Activated CD4-positive, alpha-beta memory T cell treated with anti-CD3 and anti-CD28 coated beads, Interleukin-2, amount 10 ng/mL, durations not matched to agents 7 days and 5 days (primary cell): ENCODE measurements around the gene PSMC2. TPM values are rescaled to one million over a fixed set of nuclear protein-coding genes. Genes with fewer than 3 reads are reported as not detected.

Experiments used
- CTCF ChIA-PET: fragments of 350-600 bp; sonication (Branson Sonifier 250); formaldehyde crosslinking; loops from one replicate; lab custom pipeline; 2021; ENCODE audit warnings: antibody characterized with exemption, inconsistent platforms; lab: Charles Lee
- POLR2A ChIA-PET: fragments of 350-600 bp; sonication (Branson Sonifier 250); formaldehyde crosslinking; loops from one replicate; lab custom pipeline; 2021; ENCODE audit warnings: antibody characterized with exemption; lab: Charles Lee
- DNase-seq: peaks from one replicate; pipeline ENCODE4 v3.0.0-alpha.2; 2020
- H3K27ac Mint-ChIP-seq: one replicate; pipeline ENCODE4 v1.8.0; 2021; ENCODE audit warnings: mild to moderate bottlenecking, mixed read lengths
- H3K27me3 Mint-ChIP-seq: one replicate; pipeline ENCODE4 v1.8.0; 2021; ENCODE audit warnings: mixed read lengths
- H3K36me3 Mint-ChIP-seq: one replicate; pipeline ENCODE4 v1.8.0; 2021; ENCODE audit warnings: low read depth, mixed read lengths
- H3K4me1 Mint-ChIP-seq: one replicate; pipeline ENCODE4 v1.8.0; 2021; ENCODE audit warnings: mixed read lengths
- H3K4me3 Mint-ChIP-seq: one replicate; pipeline ENCODE4 v1.8.0; 2021; ENCODE audit warnings: mild to moderate bottlenecking, mixed read lengths
- H3K9me3 Mint-ChIP-seq: one replicate; pipeline ENCODE4 v1.8.0; 2021; ENCODE audit warnings: mixed read lengths
- total RNA-seq, 2 experiments: library from RNA; stranded (reverse); gene quantifications; one replicate each; pipeline ENCODE4 v1.2.3, GENCODE V29; 2021

The PSMC2 gene
- 100 to 1,000 TPM; 142 to 149 TPM for total RNA-seq

- H3K4me1 Mint-ChIP-seq = peaks cover 66% of the 10 kb centered on the region
- H3K9me3 Mint-ChIP-seq = no peaks in the 10 kb centered on the region
- POLR2A ChIA-PET = interaction anchor here (0.8 to 2.3 kb wide), 12 partner anchors 9 to 1666 kb away, joined by 3 to 12 read pairs (median 4); partner anchors contain the start of genes KMT2E, NAPEPLD and PMPCB
- DNase-seq = peak; percentile 87
- peaks cover 30% of the 10 kb centered on the region for H3K36me3 Mint-ChIP-seq
- H3K4me3 Mint-ChIP-seq = peak within 1 kb of the TSS; percentile 90
- CTCF ChIA-PET = interaction anchor here (1.3 kb wide), 1 partner anchor 273 kb away, joined by 4 read pairs; the partner anchor contains the start of genes ARMC10 and FBXL13
- peak within 1 kb of the TSS; percentile 96 for H3K27ac Mint-ChIP-seq
- no peaks in the 10 kb centered on the region for H3K27me3 Mint-ChIP-seq
These were observed at the start of gene PSMC2 for GRCh38 chr7:103347507-103348267. Gene PSMC2, plus strand, starts transcription at chr7:103347643. Its CDS starts 69 bp downstream, at chr7:103347712.

- peaks cover 4% of the 10 kb centered on the region for H3K27me3 Mint-ChIP-seq
- peaks cover 39% of the 10 kb centered on the region for H3K36me3 Mint-ChIP-seq
- CTCF ChIA-PET = interaction anchor here (1.0 to 1.7 kb wide), 5 partner anchors 8 to 111 kb away, joined by 3 to 8 read pairs (median 3); partner anchors contain the start of gene DNAJC2
- DNase-seq = no peak
- POLR2A ChIA-PET = interaction anchor here (1.4 to 2.0 kb wide), 2 partner anchors 9 to 51 kb away, joined by 9 to 12 read pairs; partner anchors contain the start of gene PSMC2
- peaks cover 45% of the 10 kb centered on the region for H3K4me1 Mint-ChIP-seq
- peak overlapping the region; percentile 92 for H3K4me3 Mint-ChIP-seq
- peak overlapping the region; percentile 86 for H3K27ac Mint-ChIP-seq
- H3K9me3 Mint-ChIP-seq = no peaks in the 10 kb centered on the region
These were observed 49.6 kb upstream of the PSMC2 start for GRCh38 chr7:103297837-103298179.

DNA sequence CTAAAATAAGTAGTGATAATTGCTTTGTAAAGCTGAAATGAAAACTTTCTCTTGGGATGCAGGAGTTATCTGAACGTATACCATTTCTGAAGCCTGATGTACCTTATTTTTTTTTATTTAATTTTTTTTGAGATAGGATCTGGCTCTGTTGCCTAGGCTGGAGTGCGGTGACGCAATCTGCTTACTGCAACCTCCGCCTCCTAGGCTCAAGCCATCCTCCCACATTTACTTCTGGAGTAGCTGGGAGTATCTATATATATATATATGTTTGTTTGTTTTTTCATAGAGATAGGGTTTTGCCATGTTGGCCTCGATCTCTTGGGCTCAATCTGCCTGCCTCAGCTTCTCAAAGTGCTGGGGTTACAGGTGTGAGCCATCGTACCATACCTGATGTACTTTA lies 47.8 kb upstream of the PSMC2 start:
- Mint-ChIP-seq H3K4me1 (peaks cover 52% of the 10 kb centered on the region), H3K36me3 (peaks cover 55% of the 10 kb centered on the region), H3K4me3 (no peak overlapping the region), H3K27ac (no peak overlapping the region), H3K27me3 (no peaks in the 10 kb centered on the region), H3K9me3 (no peaks in the 10 kb centered on the region)
- POLR2A ChIA-PET = interaction anchor here (0.9 to 1.8 kb wide), 3 partner anchors 10 to 48 kb away, joined by 3 to 5 read pairs (median 3); partner anchors contain the start of gene PSMC2
- no peak for DNase-seq
- CTCF ChIA-PET = no interaction called here

- ChIA-PET CTCF (interaction anchor here (1.0 kb wide), 1 partner anchor 13 kb away, joined by 3 read pairs; no protein-coding TSS in a partner anchor), POLR2A (no interaction called here)
- Mint-ChIP-seq H3K36me3 (peaks cover 67% of the 10 kb centered on the region), H3K4me3 (no peak overlapping the region), H3K4me1 (peaks cover 49% of the 10 kb centered on the region), H3K27me3 (no peaks in the 10 kb centered on the region), H3K27ac (no peak overlapping the region), H3K9me3 (no peaks in the 10 kb centered on the region)
- DNase-seq = no peak
These were observed 46.0 kb upstream of the PSMC2 start for GRCh38 chr7:103301441-103301840.

DNA sequence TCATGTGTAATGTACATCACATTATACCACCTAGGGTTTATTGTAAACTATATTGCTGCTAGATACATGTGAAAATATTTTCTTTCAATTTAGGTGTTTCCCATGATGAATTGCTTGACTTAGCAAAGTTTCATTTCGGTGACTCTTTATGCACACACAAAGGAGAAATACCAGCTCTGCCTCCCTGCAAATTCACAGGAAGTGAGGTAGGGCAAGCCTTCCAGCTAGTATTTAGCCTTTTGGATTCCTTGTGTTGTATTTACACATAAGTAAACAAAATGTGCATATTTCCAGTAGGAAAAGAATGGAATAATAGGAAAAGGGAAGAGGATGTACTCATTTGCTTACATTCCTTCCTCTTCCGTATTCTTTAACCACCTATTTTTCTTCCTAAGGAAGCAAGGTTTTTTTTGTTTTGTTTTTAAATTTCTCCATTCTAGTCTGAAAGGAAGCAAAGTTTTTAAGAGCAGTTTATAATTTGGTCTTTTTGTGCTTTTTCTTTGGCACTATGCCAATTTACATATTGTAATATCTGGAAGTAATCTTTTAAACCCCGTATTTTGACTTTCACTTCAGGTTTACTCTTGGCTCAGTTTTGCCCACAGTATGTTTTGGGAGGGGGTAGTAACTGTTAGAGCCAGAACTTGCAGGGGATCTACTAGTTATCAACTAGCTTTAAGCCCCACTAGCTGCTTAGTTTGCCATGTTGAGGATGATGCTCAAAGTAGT lies 39.8 kb upstream of the PSMC2 start:
- no peak for DNase-seq
- POLR2A ChIA-PET = interaction anchor here (1.5 to 1.8 kb wide), 2 partner anchors 10 to 36 kb away, joined by 6 to 9 read pairs; partner anchors contain the start of genes DNAJC2 and PMPCB
- CTCF ChIA-PET = no interaction called here
- Mint-ChIP-seq H3K27ac (no peak overlapping the region), H3K9me3 (no peaks in the 10 kb centered on the region), H3K27me3 (no peaks in the 10 kb centered on the region), H3K36me3 (peaks cover 73% of the 10 kb centered on the region), H3K4me1 (peaks cover 21% of the 10 kb centered on the region), H3K4me3 (no peak overlapping the region)

DNA sequence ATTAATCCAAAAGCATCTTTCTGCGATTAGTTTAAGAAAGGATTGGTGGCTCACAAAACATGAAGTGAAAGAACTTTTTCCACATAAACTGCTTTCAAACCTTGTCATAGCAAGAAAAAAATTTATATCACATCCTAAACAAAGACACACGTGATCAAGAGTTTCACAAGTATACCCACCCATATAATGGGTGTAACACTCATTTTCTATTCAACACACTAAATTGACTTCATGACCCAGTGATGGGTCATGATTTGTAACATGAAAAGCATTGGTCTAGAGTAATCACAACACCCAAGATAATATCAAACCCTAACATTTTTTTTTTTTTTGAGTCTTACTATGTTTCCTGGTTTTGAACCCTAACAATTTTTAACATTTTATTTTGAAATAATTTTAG lies 32.6 kb upstream of the PSMC2 start:
- Mint-ChIP-seq H3K27ac (no peak overlapping the region), H3K4me1 (peaks cover 10% of the 10 kb centered on the region), H3K36me3 (peaks cover 88% of the 10 kb centered on the region), H3K27me3 (no peaks in the 10 kb centered on the region), H3K4me3 (no peak overlapping the region), H3K9me3 (no peaks in the 10 kb centered on the region)
- DNase-seq = no peak
- ChIA-PET POLR2A (no interaction called here), CTCF (interaction anchor here (0.9 to 1.0 kb wide), 2 partner anchors 14 kb away, joined by 3 read pairs; no protein-coding TSS in a partner anchor)

- no peak for DNase-seq
- H3K4me1 Mint-ChIP-seq = peaks cover 10% of the 10 kb centered on the region
- CTCF ChIA-PET = no interaction called here
- H3K4me3 Mint-ChIP-seq = no peak overlapping the region
- no peaks in the 10 kb centered on the region for H3K27me3 Mint-ChIP-seq
- no peaks in the 10 kb centered on the region for H3K9me3 Mint-ChIP-seq
- peak overlapping the region; percentile 3 for H3K27ac Mint-ChIP-seq
- H3K36me3 Mint-ChIP-seq = peaks cover 81% of the 10 kb centered on the region
- POLR2A ChIA-PET = interaction anchor here (0.7 to 1.0 kb wide), 3 partner anchors 11 to 18 kb away, joined by 3 read pairs; no protein-coding TSS in a partner anchor
These were observed 31.0 kb upstream of the PSMC2 start for GRCh38 chr7:103316380-103316941.

DNA sequence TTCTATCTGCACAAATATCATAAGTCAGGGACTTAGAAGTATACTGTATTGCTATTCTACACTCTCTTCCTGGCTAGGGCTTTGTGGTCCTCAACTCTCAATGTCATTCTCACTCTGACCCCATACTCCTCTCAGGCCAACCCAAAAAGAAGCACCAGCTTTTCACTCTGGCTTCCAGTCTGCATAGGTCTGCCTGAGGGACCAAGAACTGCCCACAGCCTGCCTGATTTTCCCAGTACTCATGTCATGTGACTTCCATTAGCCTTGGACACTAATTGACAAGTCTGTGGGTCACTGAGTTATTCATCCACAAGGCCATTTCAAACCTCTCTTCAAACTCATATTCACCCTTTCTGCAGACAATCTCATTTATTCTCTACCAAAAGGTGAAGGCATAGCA lies 30.4 kb upstream of the PSMC2 start:
- Mint-ChIP-seq H3K9me3 (no peaks in the 10 kb centered on the region), H3K4me3 (no peak overlapping the region), H3K4me1 (peaks cover 10% of the 10 kb centered on the region), H3K27me3 (no peaks in the 10 kb centered on the region), H3K36me3 (peaks cover 77% of the 10 kb centered on the region), H3K27ac (peak overlapping the region; percentile 3)
- CTCF ChIA-PET = no interaction called here
- DNase-seq = no peak
- POLR2A ChIA-PET = interaction anchor here (0.7 to 1.0 kb wide), 3 partner anchors 11 to 18 kb away, joined by 3 read pairs; no protein-coding TSS in a partner anchor

DNA sequence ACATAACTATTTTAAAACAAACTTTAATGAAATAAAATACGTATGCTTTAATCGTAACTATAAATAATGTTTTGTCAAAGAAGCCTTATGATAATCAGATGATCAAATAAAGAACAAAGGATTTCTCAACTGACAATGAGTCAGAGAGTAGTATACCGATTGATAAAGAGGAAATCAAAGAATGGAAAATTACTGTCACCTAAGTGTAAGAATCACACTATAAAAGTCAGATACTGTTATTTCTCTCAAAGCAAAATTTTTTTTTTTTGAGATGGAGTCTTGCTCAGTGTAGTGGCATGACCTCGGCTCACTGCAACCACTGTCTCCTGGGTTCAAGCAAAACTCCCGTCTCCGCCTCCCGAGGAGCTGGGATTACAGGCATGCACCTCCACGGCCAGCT lies 21.7 kb upstream of the PSMC2 start:
- CTCF ChIA-PET = interaction anchor here (1.9 kb wide), 1 partner anchor 17 kb away, joined by 4 read pairs; no protein-coding TSS in a partner anchor
- peaks cover 44% of the 10 kb centered on the region for H3K36me3 Mint-ChIP-seq

GRCh38 chr7:103336761-103337160 lies 10.7 kb upstream of the PSMC2 start:
- Mint-ChIP-seq H3K4me1 (peaks cover 22% of the 10 kb centered on the region), H3K4me3 (no peak overlapping the region), H3K9me3 (no peaks in the 10 kb centered on the region), H3K27ac (no peak overlapping the region), H3K27me3 (no peaks in the 10 kb centered on the region), H3K36me3 (peaks cover 57% of the 10 kb centered on the region)
- POLR2A ChIA-PET = no interaction called here
- DNase-seq = no peak
- CTCF ChIA-PET = no interaction called here

More for the DNA sequence above, 21.7 kb upstream of the PSMC2 start:
- no peaks in the 10 kb centered on the region for H3K27me3 Mint-ChIP-seq
- no peak overlapping the region for H3K27ac Mint-ChIP-seq
- H3K9me3 Mint-ChIP-seq = no peaks in the 10 kb centered on the region
- H3K4me1 Mint-ChIP-seq = peaks cover 7% of the 10 kb centered on the region
- no peak overlapping the region for H3K4me3 Mint-ChIP-seq
- POLR2A ChIA-PET = no interaction called here
- no peak for DNase-seq

- H3K27me3 Mint-ChIP-seq = no peaks in the 10 kb centered on the region
- H3K36me3 Mint-ChIP-seq = peaks cover 51% of the 10 kb centered on the region
- CTCF ChIA-PET = no interaction called here
- H3K27ac Mint-ChIP-seq = no peak overlapping the region
- POLR2A ChIA-PET = interaction anchor here (1.2 kb wide), 1 partner anchor 9 kb away, joined by 3 read pairs; the partner anchor contains the start of gene PSMC2
- DNase-seq = no peak
- H3K4me3 Mint-ChIP-seq = no peak overlapping the region
- H3K9me3 Mint-ChIP-seq = no peaks in the 10 kb centered on the region
- H3K4me1 Mint-ChIP-seq = peaks cover 33% of the 10 kb centered on the region
These were observed 8.6 kb upstream of the PSMC2 start for GRCh38 chr7:103338864-103339263.

DNA sequence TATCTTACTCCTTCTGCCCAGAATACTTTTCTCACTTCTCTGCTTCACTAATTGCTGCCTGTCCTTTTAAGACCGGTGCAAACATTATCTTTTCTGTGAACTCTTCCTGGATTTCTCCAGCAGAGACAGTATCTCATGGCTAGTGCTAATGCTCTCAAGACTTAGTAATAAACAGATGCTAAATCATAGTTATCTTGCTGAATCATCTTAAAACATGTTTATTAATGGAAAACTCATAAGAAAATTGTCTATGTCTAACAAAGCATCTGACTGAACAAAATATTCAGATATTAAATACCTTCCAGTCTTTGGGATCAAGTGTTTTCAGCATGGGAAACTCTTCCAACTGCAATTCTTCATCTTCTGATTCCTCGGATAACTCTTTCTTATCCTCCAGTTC lies 6.0 kb upstream of the PSMC2 start:
- ChIA-PET POLR2A (no interaction called here), CTCF (no interaction called here)
- no peak for DNase-seq
- Mint-ChIP-seq H3K27ac (no peak overlapping the region), H3K4me3 (no peak overlapping the region), H3K9me3 (no peaks in the 10 kb centered on the region), H3K27me3 (no peaks in the 10 kb centered on the region), H3K36me3 (peaks cover 52% of the 10 kb centered on the region), H3K4me1 (peaks cover 48% of the 10 kb centered on the region)
